DMS53 (cell line): ENCODE results near the gene ALDH3A2.
"Not testable (repeated sequence)": the region's sequence is repeated elsewhere in the genome, so short reads cannot be mapped to it uniquely, and the experiment has no call there.

Experiments
- DNase-seq: peaks from one replicate; lab custom pipeline; 2025; lab: John Stamatoyannopoulos, UW

Gene ALDH3A2

GRCh38 chr17:19650826-19651225, 2.3 kb downstream of the ALDH3A2 start:
- DNase-seq, result no peak

GRCh38 chr17:19651451-19652238, 3.1 kb downstream of the ALDH3A2 start:
- DNase-seq, result no peak

GRCh38 chr17:19652595-19652994, 4.0 kb downstream of the ALDH3A2 start:
- DNase-seq, result no peak

GRCh38 chr17:19654342-19654886, 5.9 kb downstream of the ALDH3A2 start:
- no peak for DNase-seq

- DNase-seq, result no peak
Observed at GRCh38 chr17:19654896-19655295, 6.3 kb downstream of the ALDH3A2 start.

- no peak for DNase-seq
Observed at GRCh38 chr17:19656336-19656735, 7.8 kb downstream of the ALDH3A2 start.

- no peak for DNase-seq
Observed at GRCh38 chr17:19656851-19657581, 8.5 kb downstream of the ALDH3A2 start.

- peak; percentile 18 for DNase-seq
Observed at GRCh38 chr17:19659366-19660177, 11.0 kb downstream of the ALDH3A2 start.

GRCh38 chr17:19660219-19660870, 11.8 kb downstream of the ALDH3A2 start:
- DNase-seq, result peak; percentile 57

GRCh38 chr17:19661121-19661520, 12.6 kb downstream of the ALDH3A2 start:
- no peak for DNase-seq

- DNase-seq, result no peak
Observed at GRCh38 chr17:19663097-19663496, 14.5 kb downstream of the ALDH3A2 start.

GRCh38 chr17:19664136-19664820, 15.7 kb downstream of the ALDH3A2 start:
- no peak for DNase-seq

GRCh38 chr17:19664821-19665181, 16.2 kb downstream of the ALDH3A2 start:
- DNase-seq, result no peak

GRCh38 chr17:19669680-19670079, 21.1 kb downstream of the ALDH3A2 start:
- not testable (repeated sequence) for DNase-seq

GRCh38 chr17:19670908-19671307, 22.4 kb downstream of the ALDH3A2 start:
- DNase-seq, result no peak

GRCh38 chr17:19671433-19671832, 22.9 kb downstream of the ALDH3A2 start:
- DNase-seq, result no peak

GRCh38 chr17:19672009-19672750, 23.6 kb downstream of the ALDH3A2 start:
- DNase-seq, result peak; percentile 17

GRCh38 chr17:19673623-19674022, 25.1 kb downstream of the ALDH3A2 start:
- no peak for DNase-seq

- no peak for DNase-seq
Observed at GRCh38 chr17:19676896-19677295, 28.3 kb downstream of the ALDH3A2 start.

GRCh38 chr17:19677736-19678379, 29.3 kb downstream of the ALDH3A2 start:
- no peak for DNase-seq
